HepG2 (cell line): ENCODE data around the gene RNASE8. TPM values are rescaled to one million over a fixed set of nuclear protein-coding genes. Genes with fewer than 3 reads are reported as not detected.

Source experiments
- CAMTA2 ChIP-seq: sonication (generic); formaldehyde crosslinking; IDR thresholded peaks from 2 replicates; pipeline ENCODE4 v1.4.0; 2020; ENCODE audit warnings: mild to moderate bottlenecking, missing genetic modification reagents, borderline replicate concordance
- CBX2 ChIP-seq, 2 experiments: fragments of 200-600 bp in 1 of 2; sonication (generic); formaldehyde crosslinking in 1 of 2; IDR thresholded peaks; 2 replicates each; pipeline versions ENCODE4 v1.7.0 to v1.8.1; 2018 to 2022; ENCODE audit warnings: low read depth in 2 of 2, low read length in 1 of 2, mild to moderate bottlenecking in 1 of 2, missing genetic modification reagents in 1 of 2
- CHD4 ChIP-seq: fragments of 200-600 bp; sonication (generic); IDR thresholded peaks from 2 replicates; pipeline ENCODE4 v1.7.0; 2017; ENCODE audit warnings: mild to moderate bottlenecking, low read length, borderline replicate concordance
- DNMT3B ChIP-seq: conservative IDR thresholded peaks from 2 replicates; pipeline ENCODE4 v1.6.1; 2016; ENCODE audit warnings: missing biosample characterization, control low read depth
- EED ChIP-seq: sonication (generic); formaldehyde crosslinking; IDR thresholded peaks from 2 replicates; pipeline ENCODE4 v1.5.0; 2020; ENCODE audit warnings: mild to moderate bottlenecking, missing genetic modification reagents
- HMG20B ChIP-seq: conservative IDR thresholded peaks from 2 replicates; pipeline ENCODE4 v1.6.1; 2016; ENCODE audit warnings: missing genetic modification reagents, missing compliant biosample characterization
- KDM3A ChIP-seq: IDR thresholded peaks from 2 replicates; pipeline ENCODE4 v1.6.1; 2018; ENCODE audit warnings: low read depth, missing compliant biosample characterization
- RFX5 ChIP-seq: IDR thresholded peaks from 2 replicates; pipeline ENCODE4 v1.6.1; 2011; ENCODE audit warnings: low read depth, low read length, improper control_type of control experiment
- RFXAP ChIP-seq: sonication (generic); formaldehyde crosslinking; IDR thresholded peaks from 2 replicates; pipeline ENCODE4 v1.4.0; 2020; ENCODE audit warnings: missing genetic modification reagents, borderline replicate concordance
- SMAD9 ChIP-seq: sonication (generic); formaldehyde crosslinking; IDR thresholded peaks from 2 replicates; pipeline ENCODE4 v1.5.1; 2020; ENCODE audit warnings: mild to moderate bottlenecking, missing genetic modification reagents
- polyA plus RNA-seq, 8 experiments: library from polyadenylated mRNA; depleted of rRNA in 3 of 8; stranded (reverse) in 7 of 8; unstranded in 1 of 8; fragments of >200 nt; fragmentation: Illumina TruSeq in 4 of 8; extraction: Trizol in 4 of 8; gene quantifications; 2 replicates each; pipeline versions ENCODE4 v1.2.1 to v1.2.3, GENCODE V29; 2011 to 2016; ENCODE audit warnings: low read depth in 4 of 8, missing spikeins in 1 of 8, mixed read lengths in 1 of 8; ENCODE audit not compliant: insufficient read depth in 1 of 8
- total RNA-seq, 5 experiments: library from RNA; depleted of rRNA; stranded (reverse); fragments of >200 nt; fragmentation: Illumina TruSeq; extraction: Trizol; gene quantifications; 2 replicates each; pipeline ENCODE4 v1.2.3, GENCODE V29; 2016; ENCODE audit warnings: low read depth in 1 of 5
- TF ChIP-seq, protein P1 (sequence below): IDR thresholded peaks from 2 replicates; pipeline ENCODE4 v1.6.1; 2012; ENCODE audit warnings: low read length, improper control_type of control experiment
- TF ChIP-seq, protein P2 (sequence below): sonication (generic); formaldehyde crosslinking; IDR thresholded peaks from 2 replicates; pipeline ENCODE4 v1.5.0; 2020; ENCODE audit warnings: mild to moderate bottlenecking, missing genetic modification reagents
- TF ChIP-seq, protein P3 (sequence below): sonication (generic); formaldehyde crosslinking; IDR thresholded peaks from 2 replicates; pipeline ENCODE4 v1.4.0; 2020; ENCODE audit warnings: low read depth, mild to moderate bottlenecking, missing genetic modification reagents
- TF ChIP-seq, protein P4 (sequence below): sonication (generic); formaldehyde crosslinking; IDR thresholded peaks from 2 replicates; pipeline ENCODE4 v1.4.0; 2020; ENCODE audit warnings: missing genetic modification reagents, borderline replicate concordance
- TF ChIP-seq, protein P5 (sequence below): sonication (generic); formaldehyde crosslinking; IDR thresholded peaks from 2 replicates; pipeline ENCODE4 v1.8.0; 2022; ENCODE audit warnings: missing genetic modification reagents, mild to moderate bottlenecking, inconsistent platforms, borderline replicate concordance

Gene RNASE8
- total and polyA plus RNA-seq, 2 of the 13 experiments (the other 11 are each of a cell fraction or from before 2014, with no cell fraction given) = not detected

DNA sequence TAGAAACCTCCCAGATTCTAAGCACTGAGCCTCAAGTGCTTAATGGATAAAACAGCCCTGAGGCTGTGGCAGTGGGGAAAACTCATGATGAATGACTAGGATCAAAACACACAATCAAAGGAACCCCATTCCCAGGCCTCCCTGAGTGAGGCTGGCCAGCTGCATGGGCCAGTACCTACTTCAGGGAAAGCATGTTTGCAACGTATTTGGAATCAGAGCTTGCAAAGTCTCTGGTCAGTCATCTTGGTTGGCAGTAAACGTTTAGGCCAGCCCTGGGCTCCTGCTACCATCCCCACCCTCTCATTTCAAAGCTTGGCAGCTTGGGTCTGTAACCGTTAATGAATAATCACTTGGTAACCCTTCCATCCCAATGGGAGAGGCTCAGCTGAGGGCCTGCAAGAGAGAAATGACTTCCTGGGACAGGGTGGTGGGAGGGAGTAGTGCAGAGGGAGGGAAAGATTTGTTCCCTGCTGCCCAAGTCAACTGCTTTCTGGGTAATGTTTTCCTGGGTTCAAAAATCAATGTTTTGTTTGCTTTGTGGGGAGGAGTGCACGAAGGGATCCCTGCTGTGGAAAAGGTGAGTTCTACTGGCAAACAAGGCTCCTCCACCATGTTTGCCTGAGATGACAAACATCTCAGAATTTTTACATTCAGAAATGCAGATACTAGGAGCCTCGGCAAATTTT, 2.0 kb upstream of the RNASE8 start (continued):
- TF ChIP-seq EED = no peak
- peak; percentile 87 for TF ChIP-seq RFXAP
- TF ChIP-seq, protein P1, sequence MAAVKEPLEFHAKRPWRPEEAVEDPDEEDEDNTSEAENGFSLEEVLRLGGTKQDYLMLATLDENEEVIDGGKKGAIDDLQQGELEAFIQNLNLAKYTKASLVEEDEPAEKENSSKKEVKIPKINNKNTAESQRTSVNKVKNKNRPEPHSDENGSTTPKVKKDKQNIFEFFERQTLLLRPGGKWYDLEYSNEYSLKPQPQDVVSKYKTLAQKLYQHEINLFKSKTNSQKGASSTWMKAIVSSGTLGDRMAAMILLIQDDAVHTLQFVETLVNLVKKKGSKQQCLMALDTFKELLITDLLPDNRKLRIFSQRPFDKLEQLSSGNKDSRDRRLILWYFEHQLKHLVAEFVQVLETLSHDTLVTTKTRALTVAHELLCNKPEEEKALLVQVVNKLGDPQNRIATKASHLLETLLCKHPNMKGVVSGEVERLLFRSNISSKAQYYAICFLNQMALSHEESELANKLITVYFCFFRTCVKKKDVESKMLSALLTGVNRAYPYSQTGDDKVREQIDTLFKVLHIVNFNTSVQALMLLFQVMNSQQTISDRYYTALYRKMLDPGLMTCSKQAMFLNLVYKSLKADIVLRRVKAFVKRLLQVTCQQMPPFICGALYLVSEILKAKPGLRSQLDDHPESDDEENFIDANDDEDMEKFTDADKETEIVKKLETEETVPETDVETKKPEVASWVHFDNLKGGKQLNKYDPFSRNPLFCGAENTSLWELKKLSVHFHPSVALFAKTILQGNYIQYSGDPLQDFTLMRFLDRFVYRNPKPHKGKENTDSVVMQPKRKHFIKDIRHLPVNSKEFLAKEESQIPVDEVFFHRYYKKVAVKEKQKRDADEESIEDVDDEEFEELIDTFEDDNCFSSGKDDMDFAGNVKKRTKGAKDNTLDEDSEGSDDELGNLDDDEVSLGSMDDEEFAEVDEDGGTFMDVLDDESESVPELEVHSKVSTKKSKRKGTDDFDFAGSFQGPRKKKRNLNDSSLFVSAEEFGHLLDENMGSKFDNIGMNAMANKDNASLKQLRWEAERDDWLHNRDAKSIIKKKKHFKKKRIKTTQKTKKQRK = no peak
- TF ChIP-seq, protein P2, sequence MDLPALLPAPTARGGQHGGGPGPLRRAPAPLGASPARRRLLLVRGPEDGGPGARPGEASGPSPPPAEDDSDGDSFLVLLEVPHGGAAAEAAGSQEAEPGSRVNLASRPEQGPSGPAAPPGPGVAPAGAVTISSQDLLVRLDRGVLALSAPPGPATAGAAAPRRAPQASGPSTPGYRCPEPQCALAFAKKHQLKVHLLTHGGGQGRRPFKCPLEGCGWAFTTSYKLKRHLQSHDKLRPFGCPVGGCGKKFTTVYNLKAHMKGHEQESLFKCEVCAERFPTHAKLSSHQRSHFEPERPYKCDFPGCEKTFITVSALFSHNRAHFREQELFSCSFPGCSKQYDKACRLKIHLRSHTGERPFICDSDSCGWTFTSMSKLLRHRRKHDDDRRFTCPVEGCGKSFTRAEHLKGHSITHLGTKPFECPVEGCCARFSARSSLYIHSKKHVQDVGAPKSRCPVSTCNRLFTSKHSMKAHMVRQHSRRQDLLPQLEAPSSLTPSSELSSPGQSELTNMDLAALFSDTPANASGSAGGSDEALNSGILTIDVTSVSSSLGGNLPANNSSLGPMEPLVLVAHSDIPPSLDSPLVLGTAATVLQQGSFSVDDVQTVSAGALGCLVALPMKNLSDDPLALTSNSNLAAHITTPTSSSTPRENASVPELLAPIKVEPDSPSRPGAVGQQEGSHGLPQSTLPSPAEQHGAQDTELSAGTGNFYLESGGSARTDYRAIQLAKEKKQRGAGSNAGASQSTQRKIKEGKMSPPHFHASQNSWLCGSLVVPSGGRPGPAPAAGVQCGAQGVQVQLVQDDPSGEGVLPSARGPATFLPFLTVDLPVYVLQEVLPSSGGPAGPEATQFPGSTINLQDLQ (CRISPR knock-in tag) = no peak
- no peak for TF ChIP-seq CBX2 (IDR thresholded peaks at IDR 0.05; ENCODE audit: low read depth, low read length)
- no peak for TF ChIP-seq CBX2 (CRISPR knock-in tag; IDR thresholded peaks at IDR 0.05; ENCODE audit: low read depth)
- TF ChIP-seq SMAD9 (CRISPR knock-in tag) = peak; percentile 93
- TF ChIP-seq, protein P3, sequence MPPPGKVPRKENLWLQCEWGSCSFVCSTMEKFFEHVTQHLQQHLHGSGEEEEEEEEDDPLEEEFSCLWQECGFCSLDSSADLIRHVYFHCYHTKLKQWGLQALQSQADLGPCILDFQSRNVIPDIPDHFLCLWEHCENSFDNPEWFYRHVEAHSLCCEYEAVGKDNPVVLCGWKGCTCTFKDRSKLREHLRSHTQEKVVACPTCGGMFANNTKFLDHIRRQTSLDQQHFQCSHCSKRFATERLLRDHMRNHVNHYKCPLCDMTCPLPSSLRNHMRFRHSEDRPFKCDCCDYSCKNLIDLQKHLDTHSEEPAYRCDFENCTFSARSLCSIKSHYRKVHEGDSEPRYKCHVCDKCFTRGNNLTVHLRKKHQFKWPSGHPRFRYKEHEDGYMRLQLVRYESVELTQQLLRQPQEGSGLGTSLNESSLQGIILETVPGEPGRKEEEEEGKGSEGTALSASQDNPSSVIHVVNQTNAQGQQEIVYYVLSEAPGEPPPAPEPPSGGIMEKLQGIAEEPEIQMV (CRISPR knock-in tag) = 0 out of 2 replicates have a peak, but pooled peaks have one; percentile 60
- no peak for TF ChIP-seq DNMT3B (CRISPR knock-in tag)
- TF ChIP-seq, protein P4, sequence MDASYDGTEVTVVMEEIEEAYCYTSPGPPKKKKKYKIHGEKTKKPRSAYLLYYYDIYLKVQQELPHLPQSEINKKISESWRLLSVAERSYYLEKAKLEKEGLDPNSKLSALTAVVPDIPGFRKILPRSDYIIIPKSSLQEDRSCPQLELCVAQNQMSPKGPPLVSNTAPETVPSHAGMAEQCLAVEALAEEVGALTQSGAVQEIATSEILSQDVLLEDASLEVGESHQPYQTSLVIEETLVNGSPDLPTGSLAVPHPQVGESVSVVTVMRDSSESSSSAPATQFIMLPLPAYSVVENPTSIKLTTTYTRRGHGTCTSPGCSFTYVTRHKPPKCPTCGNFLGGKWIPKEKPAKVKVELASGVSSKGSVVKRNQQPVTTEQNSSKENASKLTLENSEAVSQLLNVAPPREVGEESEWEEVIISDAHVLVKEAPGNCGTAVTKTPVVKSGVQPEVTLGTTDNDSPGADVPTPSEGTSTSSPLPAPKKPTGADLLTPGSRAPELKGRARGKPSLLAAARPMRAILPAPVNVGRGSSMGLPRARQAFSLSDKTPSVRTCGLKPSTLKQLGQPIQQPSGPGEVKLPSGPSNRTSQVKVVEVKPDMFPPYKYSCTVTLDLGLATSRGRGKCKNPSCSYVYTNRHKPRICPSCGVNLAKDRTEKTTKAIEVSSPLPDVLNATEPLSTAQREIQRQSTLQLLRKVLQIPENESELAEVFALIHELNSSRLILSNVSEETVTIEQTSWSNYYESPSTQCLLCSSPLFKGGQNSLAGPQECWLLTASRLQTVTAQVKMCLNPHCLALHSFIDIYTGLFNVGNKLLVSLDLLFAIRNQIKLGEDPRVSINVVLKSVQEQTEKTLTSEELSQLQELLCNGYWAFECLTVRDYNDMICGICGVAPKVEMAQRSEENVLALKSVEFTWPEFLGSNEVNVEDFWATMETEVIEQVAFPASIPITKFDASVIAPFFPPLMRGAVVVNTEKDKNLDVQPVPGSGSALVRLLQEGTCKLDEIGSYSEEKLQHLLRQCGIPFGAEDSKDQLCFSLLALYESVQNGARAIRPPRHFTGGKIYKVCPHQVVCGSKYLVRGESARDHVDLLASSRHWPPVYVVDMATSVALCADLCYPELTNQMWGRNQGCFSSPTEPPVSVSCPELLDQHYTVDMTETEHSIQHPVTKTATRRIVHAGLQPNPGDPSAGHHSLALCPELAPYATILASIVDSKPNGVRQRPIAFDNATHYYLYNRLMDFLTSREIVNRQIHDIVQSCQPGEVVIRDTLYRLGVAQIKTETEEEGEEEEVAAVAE (CRISPR knock-in tag) = no peak; the same call in 1 of the 2 replicates
- TF ChIP-seq CAMTA2 (CRISPR knock-in tag) = no peak
- TF ChIP-seq RFX5 = no peak
- peak; percentile 96 for TF ChIP-seq HMG20B (CRISPR knock-in tag)
- no peak for TF ChIP-seq CHD4
- TF ChIP-seq, protein P5, sequence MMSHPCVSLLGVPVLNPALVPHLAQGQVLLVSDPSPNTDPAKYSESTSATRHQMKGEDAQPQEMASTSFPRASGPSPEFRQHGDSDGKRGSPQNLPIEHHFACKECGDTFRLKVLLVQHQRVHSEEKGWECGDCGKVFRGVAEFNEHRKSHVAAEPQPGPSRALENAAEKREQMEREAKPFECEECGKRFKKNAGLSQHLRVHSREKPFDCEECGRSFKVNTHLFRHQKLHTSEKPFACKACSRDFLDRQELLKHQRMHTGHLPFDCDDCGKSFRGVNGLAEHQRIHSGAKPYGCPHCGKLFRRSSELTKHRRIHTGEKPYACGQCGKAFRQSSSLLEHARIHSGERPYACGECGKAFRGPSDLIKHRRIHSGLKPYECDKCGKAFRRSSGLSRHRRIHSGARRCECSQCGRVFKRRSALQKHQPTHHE (CRISPR knock-in tag) = peak; percentile 59; the same call in 1 of the 2 replicates
- no peak for TF ChIP-seq KDM3A (CRISPR knock-in tag)
